ENCODE data around the gene SLC17A9. TPM values are rescaled to one million over a fixed set of nuclear protein-coding genes. Genes with fewer than 3 reads are reported as not detected.

Gene SLC17A9
- total and polyA plus RNA-seq, 10 of the 15 experiments (the other 5 are each of a cell fraction or from before 2014, with no cell fraction given): 0.72 to 74.1 (median 29.4) TPM

GRCh38 chr20:62935968-62936585, 16.4 kb upstream of the SLC17A9 start:
- POLR2A ChIA-PET: interaction anchor here (1.7 to 4.9 kb wide), 4 partner anchors 10 to 37 kb away, joined by 4 to 59 read pairs (median 10); partner anchors contain the start of gene DIDO1
- no peak overlapping the region for H2AFZ ChIP-seq (ENCODE audit: control insufficient read depth, low read depth, low read length)
- H3K4me2 ChIP-seq (ENCODE audit: control insufficient read depth, insufficient read depth): peak overlapping the region; percentile 2
- H3K27ac ChIP-seq (ENCODE audit: control insufficient read depth, insufficient read depth): no peak overlapping the region
- no peak overlapping the region for H3K9ac ChIP-seq (ENCODE audit: control insufficient read depth, insufficient read depth, low read length)
- peaks cover 91% of the 10 kb centered on the region for H3K79me2 ChIP-seq (ENCODE audit: control insufficient read depth, insufficient read depth, low read length)
- ATAC-seq (no peak), DNase-seq (ENCODE audit: low read depth, low spot score) (no peak), FAIRE-seq (no peak)
- SMC1A ChIA-PET (ENCODE audit: uncharacterized antibody, unreplicated experiment): interaction anchor here (1.0 to 4.2 kb wide), 8 partner anchors 9 to 73 kb away, joined by 3 to 20 read pairs (median 8); partner anchors contain the start of gene SLC17A9
- no peaks in the 10 kb centered on the region for H3K9me3 ChIP-seq (replicated peaks; ENCODE audit: control insufficient read depth, insufficient read depth, low read length)
- H3K4me3 ChIP-seq: peak overlapping the region; percentile 71
- TF ChIP-seq HCFC1 (IDR thresholded peaks at IDR 0.05; ENCODE audit: low read length) (no peak), KLF5 (IDR thresholded peaks at IDR 0.05; ENCODE audit: partially characterized antibody) (no peak), NBN (IDR thresholded peaks at IDR 0.05) (no peak), ZSCAN29 (IDR thresholded peaks at IDR 0.05) (no peak), ZNF207 (IDR thresholded peaks at IDR 0.05; ENCODE audit: borderline replicate concordance) (no peak), NFXL1 (IDR thresholded peaks at IDR 0.05; ENCODE audit: borderline replicate concordance) (no peak), CTCF (IDR thresholded peaks at IDR 0.05 in 2 of 3, conservative IDR thresholded peaks at IDR 0.05 in 1 of 3; ENCODE audit: control insufficient read depth in 2 of 3, extremely low read depth in 1 of 3, insufficient read depth in 1 of 3, low read depth in 3 of 3, low read length in 3 of 3) (no peak)
- TF ChIP-seq, protein P1, sequence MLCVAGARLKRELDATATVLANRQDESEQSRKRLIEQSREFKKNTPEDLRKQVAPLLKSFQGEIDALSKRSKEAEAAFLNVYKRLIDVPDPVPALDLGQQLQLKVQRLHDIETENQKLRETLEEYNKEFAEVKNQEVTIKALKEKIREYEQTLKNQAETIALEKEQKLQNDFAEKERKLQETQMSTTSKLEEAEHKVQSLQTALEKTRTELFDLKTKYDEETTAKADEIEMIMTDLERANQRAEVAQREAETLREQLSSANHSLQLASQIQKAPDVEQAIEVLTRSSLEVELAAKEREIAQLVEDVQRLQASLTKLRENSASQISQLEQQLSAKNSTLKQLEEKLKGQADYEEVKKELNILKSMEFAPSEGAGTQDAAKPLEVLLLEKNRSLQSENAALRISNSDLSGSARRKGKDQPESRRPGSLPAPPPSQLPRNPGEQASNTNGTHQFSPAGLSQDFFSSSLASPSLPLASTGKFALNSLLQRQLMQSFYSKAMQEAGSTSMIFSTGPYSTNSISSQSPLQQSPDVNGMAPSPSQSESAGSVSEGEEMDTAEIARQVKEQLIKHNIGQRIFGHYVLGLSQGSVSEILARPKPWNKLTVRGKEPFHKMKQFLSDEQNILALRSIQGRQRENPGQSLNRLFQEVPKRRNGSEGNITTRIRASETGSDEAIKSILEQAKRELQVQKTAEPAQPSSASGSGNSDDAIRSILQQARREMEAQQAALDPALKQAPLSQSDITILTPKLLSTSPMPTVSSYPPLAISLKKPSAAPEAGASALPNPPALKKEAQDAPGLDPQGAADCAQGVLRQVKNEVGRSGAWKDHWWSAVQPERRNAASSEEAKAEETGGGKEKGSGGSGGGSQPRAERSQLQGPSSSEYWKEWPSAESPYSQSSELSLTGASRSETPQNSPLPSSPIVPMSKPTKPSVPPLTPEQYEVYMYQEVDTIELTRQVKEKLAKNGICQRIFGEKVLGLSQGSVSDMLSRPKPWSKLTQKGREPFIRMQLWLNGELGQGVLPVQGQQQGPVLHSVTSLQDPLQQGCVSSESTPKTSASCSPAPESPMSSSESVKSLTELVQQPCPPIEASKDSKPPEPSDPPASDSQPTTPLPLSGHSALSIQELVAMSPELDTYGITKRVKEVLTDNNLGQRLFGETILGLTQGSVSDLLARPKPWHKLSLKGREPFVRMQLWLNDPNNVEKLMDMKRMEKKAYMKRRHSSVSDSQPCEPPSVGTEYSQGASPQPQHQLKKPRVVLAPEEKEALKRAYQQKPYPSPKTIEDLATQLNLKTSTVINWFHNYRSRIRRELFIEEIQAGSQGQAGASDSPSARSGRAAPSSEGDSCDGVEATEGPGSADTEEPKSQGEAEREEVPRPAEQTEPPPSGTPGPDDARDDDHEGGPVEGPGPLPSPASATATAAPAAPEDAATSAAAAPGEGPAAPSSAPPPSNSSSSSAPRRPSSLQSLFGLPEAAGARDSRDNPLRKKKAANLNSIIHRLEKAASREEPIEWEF (IDR thresholded peaks at IDR 0.05; ENCODE audit: insufficient replicate concordance, low read depth, low read length): no peak
- TF ChIP-seq, protein P2, sequence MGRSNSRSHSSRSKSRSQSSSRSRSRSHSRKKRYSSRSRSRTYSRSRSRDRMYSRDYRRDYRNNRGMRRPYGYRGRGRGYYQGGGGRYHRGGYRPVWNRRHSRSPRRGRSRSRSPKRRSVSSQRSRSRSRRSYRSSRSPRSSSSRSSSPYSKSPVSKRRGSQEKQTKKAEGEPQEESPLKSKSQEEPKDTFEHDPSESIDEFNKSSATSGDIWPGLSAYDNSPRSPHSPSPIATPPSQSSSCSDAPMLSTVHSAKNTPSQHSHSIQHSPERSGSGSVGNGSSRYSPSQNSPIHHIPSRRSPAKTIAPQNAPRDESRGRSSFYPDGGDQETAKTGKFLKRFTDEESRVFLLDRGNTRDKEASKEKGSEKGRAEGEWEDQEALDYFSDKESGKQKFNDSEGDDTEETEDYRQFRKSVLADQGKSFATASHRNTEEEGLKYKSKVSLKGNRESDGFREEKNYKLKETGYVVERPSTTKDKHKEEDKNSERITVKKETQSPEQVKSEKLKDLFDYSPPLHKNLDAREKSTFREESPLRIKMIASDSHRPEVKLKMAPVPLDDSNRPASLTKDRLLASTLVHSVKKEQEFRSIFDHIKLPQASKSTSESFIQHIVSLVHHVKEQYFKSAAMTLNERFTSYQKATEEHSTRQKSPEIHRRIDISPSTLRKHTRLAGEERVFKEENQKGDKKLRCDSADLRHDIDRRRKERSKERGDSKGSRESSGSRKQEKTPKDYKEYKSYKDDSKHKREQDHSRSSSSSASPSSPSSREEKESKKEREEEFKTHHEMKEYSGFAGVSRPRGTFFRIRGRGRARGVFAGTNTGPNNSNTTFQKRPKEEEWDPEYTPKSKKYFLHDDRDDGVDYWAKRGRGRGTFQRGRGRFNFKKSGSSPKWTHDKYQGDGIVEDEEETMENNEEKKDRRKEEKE (IDR thresholded peaks at IDR 0.05): no peak
- WGBS (ENCODE audit: insufficient coverage, insufficient replicate concordance, low lambda C conversion rate, missing lambda C conversion rate): 97% methylated on average over 22 of the region's 22 CpGs
- intact Hi-C loops (cut with micrococcal nuclease; ENCODE audit: unreplicated experiment) (no loop called here), in situ Hi-C loops (cut with MboI) (no loop called here)
- H3K36me3 ChIP-seq (ENCODE audit: control insufficient read depth in 2 of 2, insufficient read depth in 2 of 2, low read length in 1 of 2): peaks cover 0 to 9% of the 10 kb centered on the region in 2 experiments; a peak in 2 of 4 replicates
- RAD21 ChIA-PET (ENCODE audit: unreplicated experiment): interaction anchor here (1.1 to 2.2 kb wide), 3 partner anchors 17 to 73 kb away, joined by 3 to 5 read pairs (median 5); no protein-coding TSS in a partner anchor
- H3K27me3 ChIP-seq (replicated peaks in 1 of 2; ENCODE audit: control insufficient read depth in 2 of 2, insufficient read depth in 2 of 2, low read length in 1 of 2): no peaks in the 10 kb centered on the region
- CTCF ChIA-PET: interaction anchor here (1.0 to 3.1 kb wide), 6 partner anchors 9 to 73 kb away, joined by 3 to 14 read pairs (median 8); no protein-coding TSS in a partner anchor
- no TSS peak for BruUV-seq (replicated peaks)
- 0 out of 2 replicates have a peak, but pooled peaks cover 5% of the 10 kb centered on the region for H3K4me1 ChIP-seq (ENCODE audit: control insufficient read depth, insufficient read depth, low read length)
- no peaks in the 10 kb centered on the region for H4K20me1 ChIP-seq (ENCODE audit: control insufficient read depth, insufficient read depth)
